Endometrial microvascular endothelial cells (primary cell): ENCODE results near the gene AIMP1. TPM values are rescaled to one million over a fixed set of nuclear protein-coding genes. Genes with fewer than 3 reads are reported as not detected.

ENCODE experiments used
- in situ Hi-C: cut with HindIII; loops from 2 replicates; pipeline ENCODE4 v1.10.0; 2017; ENCODE audit warnings: low sequenced_read_pairs, low pct_unique_long_range_greater_than_20kb; ENCODE audit errors: inconsistent ontology term
- total RNA-seq: library from RNA; depleted of rRNA; stranded (reverse); fragments of >200 nt; gene quantifications from one replicate; pipeline ENCODE4 v1.2.3, GENCODE V29; 2015; ENCODE audit errors: inconsistent ontology term

Gene AIMP1
- total RNA-seq, 1 donor from 2014 or later, result 25.5 TPM

DNA sequence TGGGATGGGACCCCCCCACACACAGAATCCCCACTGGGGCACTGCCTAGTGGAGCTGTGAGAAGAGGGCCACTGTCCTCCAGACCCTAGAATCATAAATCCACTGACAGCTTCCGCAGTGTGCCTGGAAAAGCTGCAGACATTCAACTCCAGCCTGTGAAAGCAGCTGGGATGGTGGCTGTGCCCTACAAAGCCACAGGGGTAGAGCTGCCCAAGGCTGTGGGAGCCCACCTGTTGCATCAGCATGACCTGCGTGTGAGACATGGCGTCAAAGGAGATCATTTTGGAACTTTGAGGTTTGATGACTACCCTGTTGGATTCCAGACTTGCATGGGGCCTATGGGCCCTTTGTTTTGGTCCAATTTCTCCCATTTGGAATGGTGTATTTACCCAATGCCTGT, 22.3 kb downstream of the AIMP1 start:
- in situ Hi-C loops, result no loop called here

DNA sequence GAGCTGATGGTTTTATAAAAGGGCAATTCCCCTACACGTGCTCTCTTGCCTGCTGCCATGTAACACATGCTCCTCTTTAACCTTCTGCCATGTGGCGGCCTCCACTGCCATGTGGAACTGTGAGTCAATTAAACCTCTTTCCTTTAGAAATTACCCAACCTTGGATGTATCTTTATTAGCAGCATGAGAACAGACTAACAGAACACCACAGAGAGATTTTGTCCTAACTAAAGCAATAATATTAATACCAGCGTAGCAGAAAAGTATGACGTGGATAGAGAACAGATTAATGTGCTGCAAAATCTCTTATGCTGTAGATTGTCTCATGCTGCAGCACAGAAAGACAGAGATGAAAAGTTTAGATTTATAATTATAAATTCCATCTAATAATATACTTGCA, 23.1 kb downstream of the AIMP1 start:
- in situ Hi-C loops, result no loop called here

DNA sequence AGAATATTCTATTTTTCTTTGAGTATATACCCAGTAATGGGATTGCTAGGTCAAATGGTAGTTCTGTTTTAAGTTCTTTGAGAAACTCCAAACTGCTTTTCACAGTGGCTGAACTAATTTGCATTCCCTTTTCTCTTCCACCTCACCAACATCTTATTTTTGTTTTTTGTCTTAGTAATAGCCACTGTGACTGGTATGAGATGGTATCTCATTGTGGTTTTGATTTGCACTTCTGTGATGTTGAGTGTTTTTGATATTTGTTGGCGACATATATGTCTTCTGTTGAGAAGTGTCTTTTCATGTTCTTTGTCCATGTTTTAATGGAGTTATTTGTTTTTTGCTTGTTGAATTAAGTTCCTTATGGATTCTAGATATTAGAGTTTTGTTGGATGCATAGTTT, 24.4 kb downstream of the AIMP1 start:
- in situ Hi-C loops, result no loop called here

DNA sequence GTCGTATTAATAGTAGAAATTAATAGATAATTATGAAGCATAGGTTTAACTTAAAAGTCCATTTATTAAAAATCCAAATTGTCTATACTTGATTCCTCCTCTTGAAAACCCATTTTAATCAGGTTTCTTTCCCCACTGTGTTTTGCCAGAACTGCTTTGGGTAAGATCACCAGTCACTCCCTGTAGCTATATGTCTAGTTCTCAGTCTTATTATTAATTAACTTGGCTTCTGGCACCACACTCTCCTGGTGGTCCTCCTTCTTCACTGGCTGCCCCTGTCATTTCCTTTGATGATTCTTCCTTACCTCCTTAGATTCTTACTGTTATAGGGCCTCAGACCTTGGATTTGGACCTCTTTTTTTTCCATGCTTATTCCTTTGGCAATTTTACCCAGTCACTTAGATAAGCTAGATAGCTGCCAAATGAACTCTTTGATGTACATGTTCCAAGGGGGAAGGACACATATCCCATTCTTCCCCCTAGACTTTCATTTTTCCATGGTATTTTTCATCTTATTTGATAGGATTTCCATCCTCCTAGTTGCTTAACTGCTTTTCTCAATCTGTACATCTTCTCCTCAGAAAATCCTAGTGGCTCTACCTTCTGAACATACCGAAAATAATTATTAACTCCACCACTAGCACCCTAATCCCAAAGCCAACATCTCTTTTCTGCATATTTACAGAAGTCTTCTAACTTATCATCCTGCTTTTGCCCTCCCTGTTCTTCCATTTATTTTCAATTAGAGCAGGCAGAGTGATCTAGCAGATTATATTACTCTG, 27.7 kb downstream of the AIMP1 start:
- in situ Hi-C loops, result no loop called here

DNA sequence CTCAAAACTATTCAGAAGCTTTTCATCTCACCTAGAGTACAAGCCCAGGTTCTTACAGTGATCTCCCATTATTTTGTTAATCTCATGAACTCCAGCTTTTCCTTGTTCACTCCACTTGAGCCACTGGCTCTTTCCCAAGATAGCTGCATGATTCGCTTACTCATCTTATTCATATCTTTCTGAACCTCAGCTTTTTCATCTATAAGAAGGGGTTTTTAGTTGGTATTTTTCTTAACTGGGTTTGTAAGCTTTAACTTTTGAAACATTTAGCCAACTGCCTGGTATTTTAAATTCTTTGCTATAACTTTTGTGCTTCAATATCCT, 28.3 kb downstream of the AIMP1 start:
- in situ Hi-C loops, result no loop called here

DNA sequence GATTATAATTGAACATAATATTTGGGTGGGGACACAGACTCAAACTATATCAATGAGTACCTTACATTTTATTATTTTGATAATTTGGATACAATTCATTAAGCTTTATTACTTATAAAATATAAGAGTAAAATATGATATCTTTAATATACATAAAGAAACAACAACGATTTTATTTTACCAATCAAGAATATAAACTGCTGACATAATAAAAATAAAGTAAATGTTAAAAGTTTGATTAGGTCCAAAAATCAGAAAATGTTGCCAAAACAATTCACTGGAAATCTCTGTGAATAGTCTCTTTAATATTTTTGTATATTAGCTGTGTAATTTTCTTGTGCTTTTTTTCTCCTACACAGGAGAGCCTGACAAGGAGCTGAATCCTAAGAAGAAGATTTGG, 30.8 kb downstream of the AIMP1 start:
- in situ Hi-C loops, result no loop called here

DNA sequence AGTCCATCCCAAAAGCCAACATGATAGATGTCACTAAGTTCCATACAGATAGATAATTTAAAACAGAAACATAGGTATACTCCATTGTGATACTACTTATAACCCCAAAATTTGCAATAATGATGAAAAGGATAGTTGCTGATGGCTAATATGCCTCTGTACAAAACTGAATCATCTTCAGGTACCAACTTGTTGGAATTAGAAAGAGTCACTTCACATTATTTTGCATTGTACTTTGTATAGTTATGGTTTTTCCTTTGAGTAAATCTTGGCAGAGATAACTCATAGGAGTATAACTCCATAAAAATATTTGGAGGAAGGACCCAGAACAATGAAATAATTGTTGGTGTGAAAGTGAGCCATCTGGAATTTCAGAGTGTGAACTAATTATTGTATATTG, 34.7 kb downstream of the AIMP1 start:
- in situ Hi-C loops, result no loop called here

DNA sequence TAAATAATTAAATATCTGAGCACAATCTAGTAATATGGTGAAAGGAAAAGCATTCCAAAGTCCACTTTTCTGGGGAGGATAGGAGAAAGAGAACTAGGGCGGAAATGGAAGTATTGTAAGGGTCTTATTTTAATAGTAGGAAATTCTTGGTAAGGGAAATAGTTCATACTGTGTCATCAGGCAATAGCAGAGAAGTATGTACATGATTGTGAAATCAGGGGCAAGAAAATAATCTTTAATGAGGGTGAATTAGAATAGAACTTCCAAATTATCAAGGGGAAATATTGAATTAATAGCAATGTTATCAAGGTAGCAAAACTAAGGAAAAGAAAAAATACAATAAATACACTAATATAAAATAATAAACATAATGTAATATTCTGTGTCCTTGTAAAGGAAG, 37.4 kb downstream of the AIMP1 start:
- in situ Hi-C loops, result no loop called here

DNA sequence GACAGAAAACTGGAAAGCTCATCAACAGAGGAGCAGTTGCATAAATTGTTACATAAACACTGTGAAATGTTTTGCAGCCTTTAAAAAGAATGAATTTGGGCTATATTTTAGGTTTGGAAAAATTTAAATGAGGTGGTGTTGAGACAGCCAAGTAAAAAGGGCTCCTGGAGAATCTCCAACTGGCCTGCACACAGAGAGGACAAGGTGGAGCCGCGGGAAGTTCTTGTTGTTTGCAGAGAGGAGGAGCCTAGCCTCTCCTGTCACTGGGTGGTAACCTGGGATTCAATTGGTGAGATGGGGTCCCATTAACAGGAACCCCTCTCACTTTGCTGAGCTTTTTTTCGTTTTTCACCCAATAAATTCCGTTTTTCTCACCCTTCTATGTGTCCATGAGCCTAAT, 38.8 kb downstream of the AIMP1 start:
- in situ Hi-C loops, result no loop called here

DNA sequence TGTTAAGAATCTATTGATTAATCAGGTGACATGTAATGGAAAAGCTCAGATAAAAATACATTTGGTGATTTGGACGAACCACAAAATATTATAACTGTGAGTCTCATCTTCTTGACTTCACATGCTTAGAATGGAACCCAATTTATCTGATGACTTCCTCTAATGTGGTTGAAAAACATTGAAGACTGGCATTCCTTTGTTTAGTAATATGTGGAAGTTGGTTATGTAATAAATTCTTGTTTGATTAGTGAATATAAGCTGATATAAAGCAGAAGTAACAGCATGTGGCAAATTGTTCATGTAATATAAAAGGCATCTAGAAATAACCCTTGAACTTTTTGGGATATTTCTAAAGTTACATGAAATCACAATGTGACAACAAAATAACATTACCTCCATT, 42.5 kb downstream of the AIMP1 start:
- in situ Hi-C loops, result no loop called here

DNA sequence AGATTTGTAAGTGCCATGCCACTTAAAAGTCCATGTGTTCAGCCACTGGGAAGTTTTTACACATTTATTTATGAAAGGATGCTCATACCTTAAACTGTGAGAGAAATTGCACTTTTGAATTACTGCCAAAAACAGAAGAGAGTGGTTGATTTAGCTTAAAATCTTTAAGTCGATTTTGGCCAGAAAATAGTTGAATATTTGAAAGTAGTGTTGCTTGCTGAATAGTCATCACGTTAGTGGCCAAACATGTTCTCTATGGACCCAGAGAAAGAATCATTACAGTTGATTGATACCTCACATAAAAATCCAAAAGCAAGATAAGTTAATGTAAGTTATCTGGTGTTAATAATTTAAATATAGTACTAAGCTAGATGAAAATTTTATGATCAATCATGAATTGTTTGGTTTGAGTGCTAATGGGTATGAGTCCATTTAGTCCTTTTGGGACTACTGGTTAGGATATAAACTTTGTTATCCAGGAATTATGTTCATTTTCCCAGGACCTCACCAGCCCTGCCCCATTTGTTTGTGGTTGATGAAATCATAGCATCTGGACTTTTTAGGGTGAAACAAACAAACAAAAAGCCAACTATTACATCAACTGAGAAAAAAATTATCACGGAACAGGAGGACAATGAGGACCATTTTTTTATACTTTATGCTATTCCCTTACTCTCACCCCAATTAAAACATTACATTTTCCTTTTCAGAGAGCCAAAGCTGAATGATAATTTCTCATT, 45.9 kb downstream of the AIMP1 start:
- in situ Hi-C loops, result no loop called here

DNA sequence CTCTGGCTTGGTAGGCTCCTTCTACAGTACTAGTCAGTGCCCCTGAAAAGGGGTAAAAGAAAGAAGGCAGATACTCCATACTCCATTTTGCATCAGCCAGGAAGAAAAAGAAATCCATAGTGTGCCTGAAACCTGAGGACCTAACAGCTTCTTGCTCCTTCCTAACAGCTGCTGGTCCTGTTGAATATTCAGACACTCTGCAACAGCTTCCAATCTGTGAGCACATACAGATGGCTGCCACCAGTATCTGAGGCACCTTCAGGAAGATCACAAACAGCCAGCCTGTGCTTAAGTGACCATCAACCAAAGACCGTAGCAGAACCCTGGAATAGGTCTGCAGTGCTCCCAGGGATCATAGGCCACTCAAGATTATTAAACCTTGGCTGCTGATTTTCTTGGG, 47.9 kb downstream of the AIMP1 start:
- in situ Hi-C loops, result no loop called here

DNA sequence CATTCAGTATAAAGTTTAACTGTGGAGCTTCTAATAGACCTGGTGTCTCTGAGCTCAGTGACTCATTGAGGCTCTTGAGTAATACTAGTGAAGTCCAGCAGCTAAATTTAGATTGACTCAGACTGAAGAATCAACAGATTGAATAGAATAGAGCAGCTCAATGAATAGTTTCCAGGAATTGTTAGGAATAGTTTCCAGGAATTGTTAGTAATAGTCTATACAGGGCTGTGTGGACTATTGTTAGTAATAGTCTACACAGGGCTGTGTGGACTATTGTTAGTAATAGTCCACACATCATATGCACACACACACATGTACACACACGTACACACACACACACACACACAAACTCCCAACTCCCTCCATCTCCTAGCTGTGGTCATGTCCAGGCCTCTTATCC, 49.3 kb downstream of the AIMP1 start:
- in situ Hi-C loops, result no loop called here

DNA sequence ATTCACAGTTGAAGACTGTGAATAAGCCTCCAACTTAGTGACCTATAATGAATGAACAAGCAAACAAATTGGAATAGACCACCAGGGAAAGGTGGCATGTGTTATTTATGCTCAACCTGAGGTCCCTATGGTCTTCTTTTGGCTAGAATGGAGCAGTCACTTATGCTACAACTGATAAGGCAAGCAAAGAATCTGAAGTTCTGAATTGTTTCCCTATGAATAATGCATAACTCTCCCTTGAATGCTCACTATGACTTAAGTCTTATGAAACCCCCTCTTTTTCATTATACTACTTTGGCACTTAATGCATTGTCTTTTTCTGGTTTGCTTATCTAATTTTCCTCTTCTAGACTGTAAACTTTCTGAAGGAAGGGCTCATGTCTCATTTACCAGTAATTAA, 49.7 kb downstream of the AIMP1 start:
- in situ Hi-C loops, result no loop called here

DNA sequence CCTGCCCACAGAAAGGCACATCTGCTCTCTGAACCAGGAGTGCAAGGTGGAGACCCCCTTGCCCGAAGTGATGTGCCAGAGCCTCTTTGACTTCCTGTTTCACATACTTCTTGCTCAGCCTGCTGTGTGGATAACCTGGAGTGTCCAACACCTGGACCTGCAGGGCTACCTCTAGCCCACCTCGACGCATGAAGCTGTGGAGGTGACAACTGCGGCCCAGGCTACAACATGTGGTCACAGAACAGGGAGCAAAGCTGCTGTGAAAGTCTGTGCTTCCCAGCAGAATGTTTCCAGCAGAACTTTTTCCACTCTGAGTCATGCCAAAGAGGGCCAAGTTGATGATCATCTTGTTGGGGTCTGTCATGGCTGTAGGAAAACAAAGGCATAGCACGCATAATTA, 50.7 kb downstream of the AIMP1 start:
- in situ Hi-C loops, result no loop called here

DNA sequence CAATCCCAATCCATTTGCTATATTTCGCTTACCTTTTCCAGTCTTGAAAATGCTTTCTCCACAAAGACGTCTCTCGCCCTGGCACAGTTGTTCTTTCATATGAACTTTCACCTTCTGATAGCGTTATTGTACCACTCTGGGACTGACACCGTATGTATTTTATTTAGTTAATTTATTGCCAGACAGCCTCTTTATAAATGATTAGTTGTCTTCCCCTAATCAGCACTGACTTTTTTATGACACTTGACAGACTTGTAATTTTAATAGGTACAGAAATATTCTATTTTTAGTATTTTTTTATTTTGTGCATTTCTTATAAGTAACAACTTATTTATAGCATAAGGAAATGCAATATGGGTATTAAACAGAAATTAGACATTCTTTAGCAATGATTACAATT, 52.3 kb downstream of the AIMP1 start, which contains the start of gene GIMD1:
Gene GIMD1, minus strand, starts transcription at position 101 of the 400 bp plus-strand sequence. CDS start 1,343 bp downstream, outside the sequence.
- in situ Hi-C loops, result no loop called here

DNA sequence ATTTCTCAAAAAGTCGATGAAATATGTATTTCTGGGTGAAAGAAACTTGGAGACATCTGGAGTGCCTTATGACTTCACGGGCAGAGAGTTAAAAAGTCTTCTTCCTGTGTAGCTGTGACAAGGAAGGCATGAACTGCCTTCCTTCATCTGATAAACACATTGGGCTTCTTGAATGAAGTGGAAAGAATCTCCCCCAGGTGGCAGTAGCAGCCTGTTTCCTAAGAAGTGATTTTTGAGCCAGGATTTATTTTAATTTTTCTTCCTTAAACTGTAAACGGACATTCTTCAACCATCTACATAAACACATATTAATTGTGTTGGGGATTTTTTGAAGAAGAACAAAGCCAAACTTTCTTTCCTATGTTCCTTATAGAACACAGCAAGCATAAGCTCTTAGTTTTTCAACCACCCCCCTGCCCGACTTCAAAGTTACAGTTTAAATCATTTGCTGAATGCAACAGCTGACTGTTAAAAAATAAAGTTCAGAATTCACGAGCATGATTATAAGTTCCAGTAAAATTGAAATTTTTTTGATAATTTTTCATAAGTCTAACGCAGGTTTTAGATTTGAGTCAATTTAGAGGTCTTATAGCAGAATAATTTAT, 53.2 kb downstream of the AIMP1 start:
- in situ Hi-C loops, result no loop called here

DNA sequence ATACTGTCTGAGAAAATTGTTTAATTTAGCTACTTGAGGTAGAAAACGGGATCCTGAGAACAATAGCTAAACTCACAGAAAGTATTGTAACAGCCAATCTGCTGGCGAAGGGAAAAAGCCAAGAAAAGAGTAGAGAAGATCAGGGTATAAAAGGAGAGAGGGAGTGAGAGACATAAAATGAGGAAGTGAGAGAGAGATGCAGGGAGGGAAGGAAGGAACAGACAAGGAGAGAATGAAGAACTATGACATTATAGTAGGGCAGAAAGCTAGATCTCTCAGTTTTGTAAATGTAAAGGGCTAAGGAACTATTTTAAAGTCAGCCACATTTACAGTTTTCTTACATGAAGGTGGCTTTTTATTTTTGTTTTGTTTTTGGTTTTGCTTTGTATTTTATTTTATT, 53.9 kb downstream of the AIMP1 start:
- in situ Hi-C loops, result no loop called here

DNA sequence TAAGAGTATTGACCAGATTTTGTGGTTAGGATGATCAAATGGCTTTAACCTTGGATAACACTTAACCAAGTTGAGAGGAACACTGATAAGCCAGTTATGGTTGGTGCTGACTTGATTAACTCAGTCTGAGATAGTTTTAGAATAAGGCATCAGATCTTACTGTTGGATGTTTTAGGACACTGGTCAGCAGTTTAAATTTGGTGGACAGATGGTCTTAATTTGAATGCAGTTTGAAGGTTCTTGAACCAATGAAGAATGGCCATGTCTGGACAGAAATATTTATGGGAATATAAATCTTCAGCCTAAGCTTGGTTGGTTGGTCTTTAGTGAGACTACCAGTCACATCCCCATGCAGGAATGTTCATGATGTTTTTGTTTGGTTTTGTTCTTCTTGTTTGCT, 54.8 kb downstream of the AIMP1 start:
- in situ Hi-C loops, result no loop called here

DNA sequence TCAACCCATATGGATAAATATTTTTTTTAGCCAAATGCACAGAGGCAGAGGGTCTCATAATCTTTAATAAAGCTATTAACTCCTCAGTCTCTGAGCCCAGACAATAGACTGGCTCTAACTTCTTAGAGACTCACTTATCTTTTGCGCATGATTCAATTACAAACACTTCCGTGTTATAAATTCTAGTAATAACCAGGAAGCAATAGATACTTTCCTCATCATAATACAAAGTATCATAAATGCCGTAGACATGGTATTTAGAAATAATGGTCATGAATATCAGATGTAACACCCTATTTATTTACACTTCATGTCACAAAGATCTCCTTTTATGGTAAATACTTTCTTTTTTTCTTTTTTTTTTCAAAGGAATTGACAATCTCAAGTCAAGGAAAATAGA, 56.7 kb downstream of the AIMP1 start:
- in situ Hi-C loops, result no loop called here
